Activated naive CD4-positive, alpha-beta T cell treated with anti-CD3 and anti-CD28 coated beads, Interleukin-2, amount 50 U/mL, for 72 hours (primary cell): Measurements from ENCODE around the gene KCNH1. TPM values are rescaled to one million over a fixed set of nuclear protein-coding genes. Genes with fewer than 3 reads are reported as not detected.
"Not testable (repeated sequence)": the region's sequence is repeated elsewhere in the genome, so short reads cannot be mapped to it uniquely, and the experiment has no call there.

Experiments used
- ATAC-seq, 2 donors: fragments of 150-1000 bp; cut with Tn5 transposase; 2 replicates each; pipeline ENCODE4 v1.10.0; 2021; ENCODE audit warnings: mild to moderate bottlenecking in 2 of 2, moderate library complexity in 2 of 2
- DNase-seq, 2 donors: peaks; one replicate each; pipeline ENCODE4 v3.0.0; 2021 to 2022; ENCODE audit warnings: low spot score in 2 of 2
- H3K27ac Mint-ChIP-seq, 2 donors: one replicate each; pipeline ENCODE4 v1.8.0; 2022; ENCODE audit warnings: mild to moderate bottlenecking in 2 of 2, mixed read lengths in 2 of 2
- H3K36me3 Mint-ChIP-seq, 2 donors: one replicate each; pipeline ENCODE4 v1.8.0; 2022; ENCODE audit warnings: mixed read lengths in 2 of 2
- H3K9me3 Mint-ChIP-seq, 2 donors: one replicate each; pipeline ENCODE4 v1.8.0; 2022; ENCODE audit warnings: mixed read lengths in 2 of 2
- total RNA-seq, 2 donors: library from RNA; stranded (reverse); gene quantifications; one replicate each; pipeline ENCODE4 v1.2.3, GENCODE V29; 2022

Gene KCNH1
- total RNA-seq, 2 donors from 2014 or later = not detected

DNA sequence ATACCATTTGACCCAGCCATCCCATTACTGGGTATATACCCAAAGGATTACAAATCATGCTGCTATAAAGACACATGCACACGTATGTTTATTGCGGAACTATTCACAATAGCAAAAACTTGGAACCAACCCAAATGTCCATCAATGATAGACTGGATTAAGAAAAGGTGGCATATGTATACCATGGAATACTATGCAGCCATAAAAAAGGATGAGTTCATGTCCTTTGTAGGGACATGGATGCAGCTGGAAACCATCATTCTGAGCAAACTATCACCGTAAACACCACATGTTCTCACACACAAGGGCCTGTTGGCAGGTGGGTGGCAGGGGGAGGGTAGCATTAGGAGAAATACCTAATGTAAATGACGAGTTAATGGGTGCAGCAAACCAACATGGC is 472.4 kb downstream of the KCNH1 start:
- ATAC-seq, DNase-seq, H3K27ac Mint-ChIP-seq, H3K9me3 Mint-ChIP-seq, H3K36me3 Mint-ChIP-seq: not testable (repeated sequence)

DNA sequence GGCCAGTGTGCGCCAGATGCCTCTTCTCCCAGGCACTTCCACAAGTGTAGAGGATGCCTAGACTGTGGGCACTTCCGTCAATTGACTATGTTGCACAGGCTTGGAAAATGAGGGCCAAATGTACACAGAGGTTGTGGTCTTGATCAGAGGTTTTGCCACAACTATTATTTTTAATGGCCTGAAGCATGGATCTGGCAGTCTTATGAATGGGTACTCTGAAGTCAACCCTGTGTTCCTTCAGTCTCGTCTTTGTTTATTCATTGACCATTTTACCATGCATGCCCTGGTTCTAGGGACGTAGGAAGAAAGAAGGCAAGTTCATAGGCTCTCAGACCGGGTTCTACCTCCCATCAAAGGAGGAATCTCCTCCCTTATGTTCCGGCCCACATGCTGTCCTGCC is 476.1 kb downstream of the KCNH1 start:
- ATAC-seq (no peak), DNase-seq (no peak)
- Mint-ChIP-seq H3K36me3 (no peaks in the 10 kb centered on the region), H3K9me3 (peaks cover 6 to 8% of the 10 kb centered on the region in 2 donors), H3K27ac (no peak overlapping the region)

DNA sequence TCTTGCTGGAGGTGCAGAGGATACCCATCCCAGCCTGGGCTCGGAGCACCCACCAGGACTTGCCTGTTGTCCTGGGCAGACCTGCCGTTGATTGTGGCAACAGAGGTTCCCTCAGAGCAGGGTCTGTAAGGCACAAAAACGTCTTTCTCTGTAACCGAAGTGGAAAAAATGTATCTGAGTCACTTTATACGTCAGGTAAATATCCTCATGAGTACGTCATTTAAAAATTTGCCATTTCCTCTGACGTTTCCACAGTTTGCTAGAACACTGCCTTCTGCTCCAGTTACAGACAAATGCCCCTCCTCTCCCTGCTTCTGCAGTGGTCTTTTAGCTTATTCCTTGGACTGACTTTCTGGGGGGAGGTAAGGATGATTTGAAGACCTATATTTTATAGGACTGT is 478.4 kb downstream of the KCNH1 start:
- Mint-ChIP-seq H3K9me3 (peaks cover 5 to 6% of the 10 kb centered on the region in 2 donors), H3K36me3 (no peaks in the 10 kb centered on the region), H3K27ac (no peak overlapping the region)
- ATAC-seq (no peak), DNase-seq (no peak)

DNA sequence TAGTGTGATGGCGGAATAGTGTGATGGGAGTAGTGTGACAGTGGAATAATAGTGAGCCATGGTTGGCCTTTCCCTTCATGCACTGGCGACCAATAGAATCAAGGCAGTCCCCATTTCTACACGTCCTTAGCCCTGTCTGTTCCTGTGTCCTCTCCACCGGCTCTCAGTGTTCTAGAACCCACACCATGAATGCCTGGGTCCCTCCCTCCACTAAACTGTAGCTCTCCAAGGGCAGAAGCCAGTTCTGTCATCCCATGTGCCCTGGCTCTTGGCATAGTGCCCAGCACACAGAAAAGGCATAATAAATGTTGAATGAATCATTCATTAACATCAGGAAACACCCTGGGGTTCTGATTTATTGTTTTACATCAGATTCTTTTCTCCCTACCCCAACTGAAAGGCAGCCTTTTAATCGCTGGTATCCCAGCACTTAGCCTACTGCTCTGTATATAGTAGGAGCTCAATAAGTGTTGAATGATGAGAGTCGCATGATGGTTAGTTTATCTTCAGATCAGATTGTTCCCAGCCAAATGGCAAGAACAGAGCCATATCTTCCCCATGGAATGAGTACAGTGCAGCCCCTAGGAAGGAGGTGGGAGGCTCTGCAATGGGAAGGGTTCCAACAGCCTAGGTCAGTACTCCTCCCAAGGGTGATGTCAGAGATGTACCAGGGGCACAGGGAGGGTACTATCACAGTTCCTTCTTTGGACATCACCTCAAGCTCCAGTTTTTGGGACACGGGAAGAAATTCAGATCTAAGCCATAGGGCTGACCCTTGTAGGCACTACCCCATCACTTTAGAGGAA is 479.6 kb downstream of the KCNH1 start:
- H3K36me3 Mint-ChIP-seq = no peaks in the 10 kb centered on the region
- peaks cover 5 to 6% of the 10 kb centered on the region in 2 donors for H3K9me3 Mint-ChIP-seq
- no peak overlapping the region for H3K27ac Mint-ChIP-seq
- DNase-seq (peak in 1 of 2 donors; percentile 25), ATAC-seq (peak; percentile 68 to 76)

DNA sequence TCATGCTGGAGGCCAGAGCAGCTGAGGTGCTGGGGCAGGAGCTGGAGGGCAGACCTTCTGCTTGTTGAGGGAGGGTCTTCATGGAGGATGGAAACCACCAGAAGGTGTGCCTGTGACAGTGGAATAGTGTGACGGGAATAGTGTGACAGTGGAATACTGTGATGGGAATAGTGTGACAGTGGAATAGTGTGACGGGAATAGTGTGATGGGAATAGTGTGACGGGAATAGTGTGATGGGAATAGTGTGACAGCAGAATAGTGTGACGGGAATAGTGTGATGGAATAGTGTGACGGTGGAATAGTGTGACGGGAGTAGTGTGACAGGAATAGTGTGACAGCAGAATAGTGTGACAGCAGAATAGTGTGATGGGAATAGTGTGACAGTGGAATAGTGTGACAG is 480.2 kb downstream of the KCNH1 start:
- ATAC-seq = peak in 1 of 2 donors; percentile 22
- DNase-seq = no peak
- Mint-ChIP-seq H3K9me3 (peaks cover 5 to 6% of the 10 kb centered on the region in 2 donors), H3K36me3 (no peaks in the 10 kb centered on the region), H3K27ac (no peak overlapping the region)

DNA sequence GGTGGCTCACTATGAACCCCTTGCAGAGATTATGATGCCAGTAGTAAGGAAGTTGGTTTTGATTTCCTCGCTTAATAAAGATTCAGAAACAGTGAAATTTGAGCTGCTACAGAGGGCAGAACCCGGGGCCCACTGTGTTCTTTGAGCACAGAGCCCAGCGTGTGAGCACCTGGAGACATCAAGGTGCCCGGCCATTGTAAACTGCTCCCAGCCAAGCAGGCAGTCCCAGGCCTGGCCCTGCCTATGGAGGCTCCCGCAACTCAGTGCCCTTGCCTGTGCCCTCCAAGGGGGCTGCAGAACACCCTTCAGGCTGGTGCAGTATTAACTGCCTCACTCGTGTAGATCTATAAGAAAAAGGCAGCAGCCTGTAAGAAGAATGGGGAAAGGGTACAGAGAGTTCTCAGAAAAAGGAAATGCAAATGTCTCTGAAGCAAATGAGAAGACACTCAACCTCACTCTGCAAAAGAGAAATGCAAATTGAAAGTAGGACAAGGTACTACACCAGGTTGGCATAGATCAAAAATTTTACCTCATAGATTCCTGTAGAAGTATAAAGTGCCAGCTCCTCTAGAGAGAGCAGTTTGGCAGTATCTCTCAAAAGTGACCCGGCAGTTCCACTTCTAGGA is 481.5 kb downstream of the KCNH1 start:
- no peak for DNase-seq
- no peak overlapping the region for H3K27ac Mint-ChIP-seq
- peaks cover 5 to 6% of the 10 kb centered on the region in 2 donors for H3K9me3 Mint-ChIP-seq
- ATAC-seq = no peak
- no peaks in the 10 kb centered on the region for H3K36me3 Mint-ChIP-seq

DNA sequence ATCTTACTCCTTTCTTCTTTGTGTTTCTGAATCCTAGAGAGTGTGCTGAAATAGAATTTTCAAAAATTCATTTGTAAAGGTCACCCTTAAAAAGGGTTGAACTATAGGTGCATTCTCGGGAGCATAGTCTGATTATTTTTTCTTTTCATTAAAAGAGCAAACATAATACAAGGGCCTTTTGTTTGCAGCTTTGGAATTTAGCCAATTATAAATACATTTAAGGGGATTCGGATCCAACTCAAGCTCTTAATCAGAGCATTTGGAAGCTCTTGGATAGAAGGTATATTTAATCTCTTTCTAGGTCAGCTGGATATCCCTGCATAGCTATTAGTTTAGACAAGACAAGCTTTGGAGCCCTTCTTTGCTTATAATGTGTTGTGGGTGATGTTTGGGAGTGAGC is 483.5 kb downstream of the KCNH1 start:
- no peaks in the 10 kb centered on the region for H3K36me3 Mint-ChIP-seq
- DNase-seq = no peak
- no peak overlapping the region for H3K27ac Mint-ChIP-seq
- no peak for ATAC-seq
- H3K9me3 Mint-ChIP-seq = peaks cover 5 to 6% of the 10 kb centered on the region in 2 donors

DNA sequence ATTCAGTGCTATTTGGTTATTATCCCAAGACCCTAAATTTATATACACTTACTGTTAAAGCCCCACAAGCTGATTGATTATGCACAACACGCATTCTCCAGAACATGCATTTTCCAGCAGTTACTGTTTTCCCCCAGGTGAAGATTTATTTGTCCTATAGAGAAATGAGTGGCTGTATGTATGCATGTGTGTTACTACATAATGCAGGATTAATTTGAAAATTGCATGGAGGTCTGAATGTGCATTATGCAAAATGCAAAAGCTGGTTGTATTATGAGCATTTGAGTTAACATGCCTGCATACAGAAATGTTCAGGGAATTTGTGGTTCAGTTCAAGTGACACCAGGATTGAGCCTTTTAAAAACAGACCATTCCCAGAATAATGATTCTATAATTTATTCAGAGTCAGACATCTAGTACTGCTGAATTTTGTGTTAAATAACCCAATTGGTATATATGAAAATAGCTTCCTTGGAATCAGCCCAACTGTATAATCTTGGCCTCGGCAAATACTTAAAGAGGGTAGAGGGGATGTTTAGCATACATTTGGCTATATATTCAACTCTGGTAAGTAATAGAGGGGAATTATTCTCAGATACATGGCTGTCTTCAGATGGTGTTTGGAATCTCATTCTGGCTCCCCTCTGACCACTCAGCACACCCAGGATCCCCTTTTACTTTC is 485.2 kb downstream of the KCNH1 start:
- no peak overlapping the region for H3K27ac Mint-ChIP-seq
- no peak for ATAC-seq
- no peak for DNase-seq
- H3K9me3 Mint-ChIP-seq = peaks cover 2% of the 10 kb centered on the region in 2 donors
- no peaks in the 10 kb centered on the region for H3K36me3 Mint-ChIP-seq

DNA sequence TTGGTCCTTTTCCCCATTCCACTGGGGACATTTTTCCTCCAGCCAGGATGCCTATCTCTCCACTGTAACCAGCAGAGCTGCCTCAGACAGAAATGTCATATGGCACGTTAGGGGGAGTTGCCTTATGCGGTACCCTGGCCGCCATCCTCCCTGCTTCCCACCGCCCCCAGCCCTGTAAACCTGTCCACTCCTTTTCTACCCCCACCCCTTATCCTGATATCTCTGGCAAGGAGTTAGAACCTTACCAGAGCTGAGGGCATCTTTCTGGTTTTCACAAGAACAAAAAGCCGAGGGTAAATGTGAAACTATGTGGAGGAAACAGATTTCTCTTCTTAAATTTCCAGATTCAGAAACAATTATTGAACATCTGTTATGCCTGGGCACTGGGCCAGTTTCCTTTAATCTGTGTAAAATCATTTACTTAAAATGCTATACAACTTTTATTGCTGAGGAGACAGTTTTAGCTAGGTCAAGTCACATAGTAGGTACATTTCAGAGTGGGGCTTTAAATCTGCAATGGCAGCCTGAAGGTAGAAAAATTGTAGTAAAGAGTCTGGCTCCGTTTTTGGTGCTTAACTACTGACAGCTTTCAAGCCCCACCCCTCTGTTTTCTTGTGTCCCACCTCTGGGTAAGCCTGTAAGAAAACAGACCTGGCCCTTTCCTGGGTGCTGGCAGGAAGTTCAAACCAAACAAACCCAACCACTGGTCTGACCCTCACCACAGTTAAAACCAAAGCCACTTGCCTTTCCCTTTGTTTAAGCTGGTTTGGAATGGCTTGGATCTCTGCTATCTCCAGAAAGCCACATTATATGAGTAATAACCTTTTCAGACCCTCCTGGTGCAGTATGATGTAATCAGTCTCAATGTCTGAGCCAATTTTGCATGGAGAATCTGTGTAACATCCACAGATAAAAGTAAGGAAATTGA is 486.3 kb downstream of the KCNH1 start:
- Mint-ChIP-seq H3K36me3 (no peaks in the 10 kb centered on the region), H3K27ac (no peak overlapping the region), H3K9me3 (no peaks in the 10 kb centered on the region)
- ATAC-seq (no peak), DNase-seq (no peak)

DNA sequence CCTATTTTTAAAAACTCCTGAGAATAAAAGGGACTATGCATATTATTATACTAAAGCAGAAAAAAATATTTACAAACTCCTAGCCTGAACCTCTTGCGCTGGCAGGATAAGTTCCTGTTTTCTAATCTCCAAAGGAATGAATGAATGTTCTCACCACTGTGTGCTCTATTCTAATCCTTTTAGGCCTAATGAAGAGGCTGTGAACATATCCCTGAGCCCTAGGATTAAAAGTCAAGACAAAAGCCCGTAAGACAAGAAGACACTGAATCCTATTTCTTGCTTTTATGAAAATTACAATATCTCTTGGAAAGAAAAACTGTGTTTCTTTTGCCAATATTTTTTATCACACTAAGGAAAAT is 487.7 kb downstream of the KCNH1 start:
- no peaks in the 10 kb centered on the region for H3K9me3 Mint-ChIP-seq

DNA sequence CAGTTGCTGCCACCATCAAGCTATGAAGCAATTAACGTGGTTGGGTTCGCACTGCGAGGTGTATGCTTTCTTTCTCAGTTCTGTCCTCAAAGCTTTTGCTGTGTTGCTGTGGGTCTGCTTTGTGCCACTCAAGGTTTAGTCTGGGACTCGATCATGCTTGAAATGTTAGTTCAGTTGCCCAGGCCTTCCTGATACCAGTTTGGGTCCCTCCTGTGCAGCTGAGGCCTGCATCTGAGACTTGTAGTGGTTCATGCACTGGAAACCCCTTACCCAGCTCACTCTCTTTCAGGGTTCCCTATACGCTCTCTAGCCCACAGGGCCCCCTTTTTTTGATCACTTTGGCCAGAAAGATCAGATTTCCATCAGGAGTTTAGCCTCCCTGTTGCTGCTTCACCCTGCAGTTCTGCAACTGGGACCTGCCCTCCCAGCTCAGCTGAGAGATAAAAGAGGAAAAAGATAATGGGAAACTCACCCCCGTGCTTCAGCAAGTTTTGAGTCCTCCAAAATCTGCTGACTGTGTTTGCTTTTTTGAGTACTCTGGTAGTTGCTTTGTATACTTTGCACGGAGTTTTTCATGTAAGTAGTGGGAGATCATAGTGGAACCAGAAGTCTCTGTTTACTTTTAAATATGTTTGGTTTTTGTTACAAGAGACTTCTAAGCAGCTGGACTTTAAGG is 488.2 kb downstream of the KCNH1 start:
- H3K9me3 Mint-ChIP-seq = no peaks in the 10 kb centered on the region
- H3K36me3 Mint-ChIP-seq = no peaks in the 10 kb centered on the region

More for the DNA sequence above, 487.7 kb downstream of the KCNH1 start:
- ATAC-seq (no peak), DNase-seq (no peak)
- no peak overlapping the region for H3K27ac Mint-ChIP-seq
- no peaks in the 10 kb centered on the region for H3K36me3 Mint-ChIP-seq

DNA sequence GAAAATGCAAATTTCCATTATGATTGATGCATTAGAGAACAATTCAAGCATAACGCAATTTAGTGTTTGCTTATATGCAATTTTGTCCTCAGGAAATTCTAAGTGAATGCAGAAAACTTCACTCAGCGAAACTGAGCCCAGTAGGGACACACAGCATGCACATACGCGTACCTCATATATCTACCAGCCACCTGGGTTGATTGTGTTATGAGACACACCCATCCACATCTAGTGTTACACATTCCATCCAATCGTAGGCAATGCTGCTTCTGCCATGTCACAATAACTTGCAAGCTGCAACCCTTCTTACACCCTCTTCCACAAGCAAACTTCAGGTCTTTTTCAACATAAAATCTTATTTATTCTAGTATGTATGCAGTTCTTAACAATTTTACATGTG is 492.4 kb downstream of the KCNH1 start:
- Mint-ChIP-seq H3K27ac (no peak overlapping the region), H3K36me3 (no peaks in the 10 kb centered on the region), H3K9me3 (no peaks in the 10 kb centered on the region)
- ATAC-seq (no peak), DNase-seq (no peak)

More for the DNA sequence above, 488.2 kb downstream of the KCNH1 start:
- ATAC-seq (no peak), DNase-seq (no peak)
- no peak overlapping the region for H3K27ac Mint-ChIP-seq

DNA sequence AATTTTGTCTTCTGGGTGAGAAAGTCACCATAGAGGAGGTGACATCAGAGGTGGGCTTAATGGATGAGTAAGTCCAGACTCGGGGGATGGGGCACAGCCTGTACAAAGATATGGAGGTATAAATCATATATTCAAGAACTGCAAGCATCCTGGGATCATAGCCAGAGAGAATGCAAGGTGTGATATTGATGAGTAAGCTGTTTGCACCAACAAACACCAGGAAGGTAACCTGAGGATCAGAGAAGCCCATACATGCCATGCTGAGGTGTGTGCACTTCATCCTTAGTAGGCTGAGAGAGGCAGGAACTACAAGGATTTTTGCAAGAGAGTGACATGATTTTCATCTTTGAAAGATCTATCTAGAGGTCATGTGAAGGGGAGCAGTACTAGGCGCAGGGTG is 498.8 kb downstream of the KCNH1 start:
- peak overlapping the region in 1 of 2 donors; percentile 5 for H3K27ac Mint-ChIP-seq
- no peak for DNase-seq
- H3K9me3 Mint-ChIP-seq = no peaks in the 10 kb centered on the region
- no peaks in the 10 kb centered on the region for H3K36me3 Mint-ChIP-seq
- no peak for ATAC-seq

DNA sequence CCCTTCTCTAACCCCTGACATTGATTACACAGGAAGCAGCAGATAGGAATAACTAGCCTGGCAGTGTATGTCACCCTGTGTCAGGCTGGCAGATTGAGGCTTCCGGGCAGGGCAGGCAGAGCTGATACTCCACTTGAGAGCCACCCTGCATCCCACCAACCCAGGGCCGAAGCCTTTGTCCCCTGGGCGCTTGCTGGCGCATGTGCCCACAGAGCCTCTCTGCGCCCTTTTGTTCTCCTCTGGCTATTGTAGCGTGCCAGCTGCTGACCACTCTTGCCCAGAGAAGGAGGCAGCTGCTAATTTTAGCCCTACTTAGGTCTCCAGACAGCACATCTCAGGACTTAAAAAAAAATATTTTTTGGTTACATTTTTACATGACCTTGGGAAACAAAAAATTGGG is 500.3 kb downstream of the KCNH1 start:
- no peak overlapping the region for H3K27ac Mint-ChIP-seq
- H3K9me3 Mint-ChIP-seq = no peaks in the 10 kb centered on the region
- no peaks in the 10 kb centered on the region for H3K36me3 Mint-ChIP-seq
- DNase-seq = no peak
- ATAC-seq = no peak

DNA sequence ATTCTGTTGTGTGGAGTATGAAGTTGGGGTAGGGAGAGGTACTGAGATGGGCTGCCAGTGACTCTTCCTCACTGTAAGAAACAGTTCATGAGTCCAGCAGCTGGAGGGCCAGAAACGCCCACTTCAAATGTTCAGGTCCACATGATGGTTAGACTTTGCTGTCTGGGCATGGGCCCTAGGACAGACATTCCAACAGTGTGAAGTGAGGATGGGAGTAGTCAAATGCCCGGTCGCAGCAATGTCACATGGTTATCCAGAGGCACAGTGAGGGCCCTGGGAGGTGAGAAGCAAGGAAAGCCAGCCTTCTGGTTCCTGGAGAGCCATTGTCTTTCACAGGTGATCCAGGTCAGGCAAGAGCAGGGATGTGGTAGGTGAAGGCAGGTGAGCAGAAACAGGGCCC is 500.8 kb downstream of the KCNH1 start:
- ATAC-seq = no peak

DNA sequence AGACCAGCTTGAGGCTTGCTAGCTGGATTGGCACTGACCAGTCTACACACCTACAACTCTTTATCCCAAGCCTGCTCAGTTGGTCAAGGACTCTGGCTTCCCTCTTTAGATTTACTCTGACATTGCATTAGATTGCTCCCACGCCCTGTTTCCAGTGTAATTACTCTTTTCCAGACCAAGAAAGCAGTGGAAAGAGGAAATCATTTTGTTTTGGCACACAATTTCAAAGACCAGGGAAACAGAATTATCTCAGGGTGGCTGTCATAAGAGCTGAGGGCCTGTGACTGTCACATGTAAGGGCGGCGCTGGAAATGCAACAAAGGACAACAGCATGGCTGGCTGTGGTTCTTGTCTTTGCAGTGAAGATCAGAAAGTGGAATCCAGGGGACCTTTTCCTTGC is 502.5 kb downstream of the KCNH1 start:
- Mint-ChIP-seq H3K36me3 (no peaks in the 10 kb centered on the region), H3K9me3 (no peaks in the 10 kb centered on the region), H3K27ac (no peak overlapping the region)
- no peak for DNase-seq
- ATAC-seq = no peak

More for the DNA sequence above, 500.8 kb downstream of the KCNH1 start:
- H3K9me3 Mint-ChIP-seq = no peaks in the 10 kb centered on the region
- no peaks in the 10 kb centered on the region for H3K36me3 Mint-ChIP-seq
- DNase-seq = no peak
- no peak overlapping the region for H3K27ac Mint-ChIP-seq
